ENCODE measurements around the gene PPA1. TPM values are rescaled to one million over a fixed set of nuclear protein-coding genes. Genes with fewer than 3 reads are reported as not detected.

Gene PPA1
- total and polyA plus RNA-seq, 2 of the 4 experiments (the other 2 are of a cell fraction) = 78.6 to 102 TPM

GRCh38 chr10:70232155-70232858 is 922 bp downstream of the PPA1 start:
- H2BK20ac ChIP-seq (ENCODE audit: low read depth, low read length) = no peak overlapping the region
- WGBS, 2 experiments (ENCODE audit: extremely low coverage in 2 of 2, insufficient read length in 1 of 2) = 2% methylated on average over 22 of the region's 39 CpGs; no CpG with 5 or more reads in 1 of the 2 experiments
- in situ Hi-C loops (cut with MboI; ENCODE audit: low sequenced_read_pairs) (loop anchor here (5.0 kb wide), 1 partner anchor 130 kb away; no protein-coding TSS in a partner anchor), dilution Hi-C loops (cut with HindIII; ENCODE audit: low sequenced_read_pairs, unreplicated experiment) (no loop called here), intact Hi-C loops (cut with micrococcal nuclease) (loop anchor here (1.0 kb wide), 1 partner anchor 132 kb away; no protein-coding TSS in a partner anchor)
- H3K56ac ChIP-seq (ENCODE audit: extremely low read depth, insufficient read depth, low read length) = peak overlapping the region; percentile 80; the same call in 1 of the 2 replicates
- peak overlapping the region; percentile 99 for H2AFZ ChIP-seq (replicated peaks; ENCODE audit: low read length, poor library complexity)
- no peak for TF ChIP-seq MAZ (IDR thresholded peaks at IDR 0.05; ENCODE audit: borderline replicate concordance, low read depth, low read length)
- TF ChIP-seq POLR2A (IDR thresholded peaks at IDR 0.05; ENCODE audit: low read depth, low read length) = peak; percentile 61
- peak; percentile 27; the same call in 1 of the 2 replicates for TF ChIP-seq MXI1 (IDR thresholded peaks at IDR 0.05; ENCODE audit: borderline replicate concordance, low read depth, low read length)
- no peak overlapping the region; the same call in 1 of the 2 replicates for H3K18ac ChIP-seq (ENCODE audit: low read depth, low read length)
- 0 out of 2 replicates have a peak, but pooled peaks cover 2% of the 10 kb centered on the region for H3K9me1 ChIP-seq (ENCODE audit: insufficient read depth, low read length)
- peaks cover 17% of the 10 kb centered on the region for H4K20me1 ChIP-seq (ENCODE audit: insufficient read depth, low read length)
- H4K8ac ChIP-seq (ENCODE audit: low read depth in 2 of 2, low read length in 2 of 2) = peak overlapping the region in 1 of 2 experiments; percentile 74; a peak in 1 of 4 replicates
- H3K4me3 ChIP-seq (ENCODE audit: insufficient read depth, low read depth, low read length) = peak overlapping the region; percentile 76
- H2AK5ac ChIP-seq (ENCODE audit: low read depth, low read length) = no peak overlapping the region; the same call in 1 of the 2 replicates
- ATAC-seq (ENCODE audit: low read depth) (0 out of 2 replicates have a peak, but pooled peaks have one; percentile 3), DNase-seq (peak; percentile 60)
- H4K5ac ChIP-seq (ENCODE audit: low read depth, low read length) = no peak overlapping the region
- peak overlapping the region; percentile 77 for H3K23ac ChIP-seq (ENCODE audit: low read depth, low read length)
- peak overlapping the region; percentile 69 for H3K4me2 ChIP-seq (ENCODE audit: low read depth, low read length)
- peak overlapping the region; percentile 47 for H3K27ac ChIP-seq (ENCODE audit: insufficient read depth, low read length)
- H3K4ac ChIP-seq (ENCODE audit: low read depth, low read length) = peak overlapping the region; percentile 88
- H2AK9ac ChIP-seq (replicated peaks; ENCODE audit: low read depth, low read length, poor library complexity) = peak overlapping the region; percentile 94
- H4K91ac ChIP-seq (ENCODE audit: insufficient read depth, low read depth, low read length) = no peak overlapping the region
- ChIA-PET CTCF (interaction anchor here (0.6 to 1.7 kb wide), 3 partner anchors 11 to 132 kb away, joined by 3 to 8 read pairs (median 6); no protein-coding TSS in a partner anchor), POLR2A (ENCODE audit: unreplicated experiment) (interaction anchor here (0.5 kb wide), 1 partner anchor 61 kb away, joined by 9 read pairs; no protein-coding TSS in a partner anchor)
- H3K79me1 ChIP-seq (ENCODE audit: low read depth in 1 of 2, low read length in 2 of 2) = peaks cover 24 to 49% of the 10 kb centered on the region in 2 experiments
- no peak overlapping the region for H2BK15ac ChIP-seq (ENCODE audit: low read depth, low read length)
- H2BK5ac ChIP-seq (ENCODE audit: low read depth, low read length, poor library complexity, severe bottlenecking) = no peak overlapping the region
- H2BK120ac ChIP-seq (ENCODE audit: low read depth, low read length) = no peak overlapping the region
- no TSS peak for BruUV-seq (replicated peaks)
- H3K27me3 ChIP-seq (ENCODE audit: control insufficient read depth, insufficient read depth, low read length) = no peaks in the 10 kb centered on the region
- H3K4me1 ChIP-seq (ENCODE audit: control insufficient read depth, insufficient read depth, low read length) = peaks cover 2% of the 10 kb centered on the region; the same call in 1 of the 2 replicates
- peak overlapping the region; percentile 66 for H3K14ac ChIP-seq (replicated peaks; ENCODE audit: low read depth, low read length)
- 0 out of 2 replicates have a peak, but pooled peaks cover 5% of the 10 kb centered on the region for H3K36me3 ChIP-seq (ENCODE audit: control insufficient read depth, insufficient read depth, low read length)
- H3K9me3 ChIP-seq (ENCODE audit: control insufficient read depth, insufficient read depth, low read length) = no peaks in the 10 kb centered on the region
- peak overlapping the region; percentile 70 for H3K9ac ChIP-seq (ENCODE audit: low read depth, low read length)

Measured in IMR-90 (cell line).